ENCODE measurements around the gene STK25.

DNA sequence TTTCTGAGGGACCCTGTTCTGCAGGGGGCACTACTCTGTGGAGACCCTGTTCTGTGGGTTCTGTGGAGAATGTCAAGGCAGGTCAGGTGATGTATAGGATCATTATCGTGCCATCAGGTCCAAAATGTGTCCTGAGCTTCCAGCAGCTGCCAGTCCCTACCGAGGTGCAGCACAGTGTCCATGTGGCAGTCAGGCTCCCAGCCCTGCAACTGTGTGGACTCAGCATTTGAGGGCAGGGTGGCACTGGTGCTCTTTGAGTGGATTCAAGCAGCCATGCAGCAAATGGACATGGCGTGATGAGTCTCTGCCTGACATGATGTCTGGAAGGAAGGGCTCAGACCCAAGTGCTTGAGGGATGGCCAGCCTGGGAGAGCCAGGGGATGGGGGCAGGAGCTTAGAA lies 35.0 kb downstream of the STK25 start:
- TF ChIP-seq, protein P1, sequence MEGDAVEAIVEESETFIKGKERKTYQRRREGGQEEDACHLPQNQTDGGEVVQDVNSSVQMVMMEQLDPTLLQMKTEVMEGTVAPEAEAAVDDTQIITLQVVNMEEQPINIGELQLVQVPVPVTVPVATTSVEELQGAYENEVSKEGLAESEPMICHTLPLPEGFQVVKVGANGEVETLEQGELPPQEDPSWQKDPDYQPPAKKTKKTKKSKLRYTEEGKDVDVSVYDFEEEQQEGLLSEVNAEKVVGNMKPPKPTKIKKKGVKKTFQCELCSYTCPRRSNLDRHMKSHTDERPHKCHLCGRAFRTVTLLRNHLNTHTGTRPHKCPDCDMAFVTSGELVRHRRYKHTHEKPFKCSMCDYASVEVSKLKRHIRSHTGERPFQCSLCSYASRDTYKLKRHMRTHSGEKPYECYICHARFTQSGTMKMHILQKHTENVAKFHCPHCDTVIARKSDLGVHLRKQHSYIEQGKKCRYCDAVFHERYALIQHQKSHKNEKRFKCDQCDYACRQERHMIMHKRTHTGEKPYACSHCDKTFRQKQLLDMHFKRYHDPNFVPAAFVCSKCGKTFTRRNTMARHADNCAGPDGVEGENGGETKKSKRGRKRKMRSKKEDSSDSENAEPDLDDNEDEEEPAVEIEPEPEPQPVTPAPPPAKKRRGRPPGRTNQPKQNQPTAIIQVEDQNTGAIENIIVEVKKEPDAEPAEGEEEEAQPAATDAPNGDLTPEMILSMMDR (IDR thresholded peaks at IDR 0.05), result no peak
- TF ChIP-seq POLR2A (IDR thresholded peaks at IDR 0.05), result no peak

All from testis (tissue), 2 donors.